Panc1 (cell line): Measurements from ENCODE around the gene MYRF.

Experiments used
- CTCF ChIP-seq: fragments of 450-650 bp; IDR thresholded peaks from 2 replicates; pipeline ENCODE4 v1.5.1; 2017; ENCODE audit warnings: mild to moderate bottlenecking
- POLR2AphosphoS5 ChIP-seq: IDR thresholded peaks from 2 replicates; pipeline ENCODE4 v1.6.1; 2012; ENCODE audit warnings: mild to moderate bottlenecking, low read depth, low read length, moderate library complexity

GRCh38 chr11:61749591-61750217 is 2.7 kb upstream of the MYRF start:
- TF ChIP-seq CTCF (no peak), POLR2AphosphoS5 (no peak)
